ENCODE measurements around the gene PTPRT. TPM values are rescaled to one million over a fixed set of nuclear protein-coding genes. Genes with fewer than 3 reads are reported as not detected.

PTPRT gene
- total RNA-seq, 1 experiment from 2014 or later = not detected

GRCh38 chr20:42635699-42636411 is 553.9 kb downstream of the PTPRT start:
- Histone ChIP-seq H3K4me3 (replicated peaks in 1 of 2; ENCODE audit: low read depth in 1 of 2, low read length in 2 of 2) (no peak overlapping the region), H4K20me1 (ENCODE audit: insufficient read depth) (no peaks in the 10 kb centered on the region), H3K9ac (ENCODE audit: low read length) (no peak overlapping the region), H3K27me3 (ENCODE audit: insufficient read depth, low read length) (no peaks in the 10 kb centered on the region), H3K4me1 (ENCODE audit: control insufficient read depth in 1 of 2, insufficient read depth in 2 of 2, low read length in 2 of 2) (no peaks in the 10 kb centered on the region), H3K9me3 (ENCODE audit: control insufficient read depth in 1 of 2, insufficient read depth in 1 of 2, low read depth in 1 of 2, low read length in 2 of 2) (peaks cover 0 to 32% of the 10 kb centered on the region in 2 experiments; a peak in 2 of 4 replicates), H3K4me2 (ENCODE audit: low read length) (no peak overlapping the region), H2AFZ (ENCODE audit: low read depth, low read length, poor library complexity, severe bottlenecking) (no peak overlapping the region), H3K79me2 (ENCODE audit: insufficient read depth, low read length) (no peaks in the 10 kb centered on the region), H3K27ac (ENCODE audit: low read depth, low read length) (no peak overlapping the region), H3K36me3 (ENCODE audit: control insufficient read depth in 1 of 2, insufficient read depth in 2 of 2, low read length in 2 of 2) (no peaks in the 10 kb centered on the region), H3K9me2 (ENCODE audit: insufficient read depth) (no peaks in the 10 kb centered on the region)
- intact Hi-C loops (cut with micrococcal nuclease) = no loop called here
- ChIA-PET CTCF (no interaction called here), POLR2A (no interaction called here), RAD21 (ENCODE audit: low non-redundant PET in 1 of 2, low total read pairs in 2 of 2, uncharacterized antibody in 2 of 2, unreplicated experiment in 2 of 2) (no interaction called here)
- BruUV-seq (replicated peaks) = no TSS peak
- TF ChIP-seq RAD21 (IDR thresholded peaks at IDR 0.05; ENCODE audit: low read depth) (no peak), ZBTB33 (IDR thresholded peaks at IDR 0.05; ENCODE audit: extremely low read depth, insufficient replicate concordance, low read length) (no peak), REST (IDR thresholded peaks at IDR 0.05; ENCODE audit: low read depth) (no peak), CEBPB (IDR thresholded peaks at IDR 0.05; ENCODE audit: low read depth) (no peak), YY1 (IDR thresholded peaks at IDR 0.05; ENCODE audit: extremely low read depth, insufficient replicate concordance, low read depth, low read length) (no peak), POLR2AphosphoS5 (IDR thresholded peaks at IDR 0.05; ENCODE audit: low read depth, low read length) (no peak), EZH2 (IDR thresholded peaks at IDR 0.05) (no peak), EGR1 (IDR thresholded peaks at IDR 0.05; ENCODE audit: low read depth) (no peak), EZH2phosphoT487 (IDR thresholded peaks at IDR 0.05; ENCODE audit: borderline replicate concordance) (no peak), SP1 (IDR thresholded peaks at IDR 0.05; ENCODE audit: low read depth) (no peak), POLR2A (IDR thresholded peaks at IDR 0.05; ENCODE audit: borderline replicate concordance, extremely low read depth, insufficient read depth, insufficient read length) (no peak), SRF (IDR thresholded peaks at IDR 0.05; ENCODE audit: low read depth) (no peak), FOSL1 (IDR thresholded peaks at IDR 0.05; ENCODE audit: low read depth) (no peak), TCF7L2 (IDR thresholded peaks at IDR 0.05; ENCODE audit: borderline replicate concordance, extremely low read depth, insufficient read depth, insufficient read length) (no peak), ZNF274 (IDR thresholded peaks at IDR 0.05; ENCODE audit: low read depth, low read length) (no peak), JUND (IDR thresholded peaks at IDR 0.05) (no peak), ELF1 (IDR thresholded peaks at IDR 0.05; ENCODE audit: borderline replicate concordance, low read depth) (no peak)
- TF ChIP-seq, protein P1, sequence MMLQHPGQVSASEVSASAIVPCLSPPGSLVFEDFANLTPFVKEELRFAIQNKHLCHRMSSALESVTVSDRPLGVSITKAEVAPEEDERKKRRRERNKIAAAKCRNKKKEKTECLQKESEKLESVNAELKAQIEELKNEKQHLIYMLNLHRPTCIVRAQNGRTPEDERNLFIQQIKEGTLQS (IDR thresholded peaks at IDR 0.05) = no peak
- TF ChIP-seq, protein P2, sequence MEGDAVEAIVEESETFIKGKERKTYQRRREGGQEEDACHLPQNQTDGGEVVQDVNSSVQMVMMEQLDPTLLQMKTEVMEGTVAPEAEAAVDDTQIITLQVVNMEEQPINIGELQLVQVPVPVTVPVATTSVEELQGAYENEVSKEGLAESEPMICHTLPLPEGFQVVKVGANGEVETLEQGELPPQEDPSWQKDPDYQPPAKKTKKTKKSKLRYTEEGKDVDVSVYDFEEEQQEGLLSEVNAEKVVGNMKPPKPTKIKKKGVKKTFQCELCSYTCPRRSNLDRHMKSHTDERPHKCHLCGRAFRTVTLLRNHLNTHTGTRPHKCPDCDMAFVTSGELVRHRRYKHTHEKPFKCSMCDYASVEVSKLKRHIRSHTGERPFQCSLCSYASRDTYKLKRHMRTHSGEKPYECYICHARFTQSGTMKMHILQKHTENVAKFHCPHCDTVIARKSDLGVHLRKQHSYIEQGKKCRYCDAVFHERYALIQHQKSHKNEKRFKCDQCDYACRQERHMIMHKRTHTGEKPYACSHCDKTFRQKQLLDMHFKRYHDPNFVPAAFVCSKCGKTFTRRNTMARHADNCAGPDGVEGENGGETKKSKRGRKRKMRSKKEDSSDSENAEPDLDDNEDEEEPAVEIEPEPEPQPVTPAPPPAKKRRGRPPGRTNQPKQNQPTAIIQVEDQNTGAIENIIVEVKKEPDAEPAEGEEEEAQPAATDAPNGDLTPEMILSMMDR (IDR thresholded peaks at IDR 0.05 in 2 of 3, conservative IDR thresholded peaks at IDR 0.05 in 1 of 3; ENCODE audit: borderline replicate concordance in 1 of 3, insufficient read depth in 1 of 3, low read depth in 2 of 3, low read length in 2 of 3) = no peak
- TF ChIP-seq, protein P3, sequence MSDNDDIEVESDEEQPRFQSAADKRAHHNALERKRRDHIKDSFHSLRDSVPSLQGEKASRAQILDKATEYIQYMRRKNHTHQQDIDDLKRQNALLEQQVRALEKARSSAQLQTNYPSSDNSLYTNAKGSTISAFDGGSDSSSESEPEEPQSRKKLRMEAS (IDR thresholded peaks at IDR 0.05) = no peak
- no peak for DNase-seq (ENCODE audit: low read depth, low spot score)
- no peak for ATAC-seq

All from HCT116 (cell line).